AG09319 (cell line): ENCODE data around the gene ST6GAL1.

Experiments used
- DNase-seq: peaks from one replicate; pipeline ENCODE4 v3.0.0-alpha.2; 2010; ENCODE audit warnings: low read depth; ENCODE audit errors: extremely low read depth
- TF ChIP-seq, protein P1 (sequence below): IDR thresholded peaks from 2 replicates; pipeline ENCODE4 v1.5.1; 2011; ENCODE audit warnings: low read depth, mild to moderate bottlenecking, inconsistent platforms, low read length, moderate library complexity

ST6GAL1 gene

DNA sequence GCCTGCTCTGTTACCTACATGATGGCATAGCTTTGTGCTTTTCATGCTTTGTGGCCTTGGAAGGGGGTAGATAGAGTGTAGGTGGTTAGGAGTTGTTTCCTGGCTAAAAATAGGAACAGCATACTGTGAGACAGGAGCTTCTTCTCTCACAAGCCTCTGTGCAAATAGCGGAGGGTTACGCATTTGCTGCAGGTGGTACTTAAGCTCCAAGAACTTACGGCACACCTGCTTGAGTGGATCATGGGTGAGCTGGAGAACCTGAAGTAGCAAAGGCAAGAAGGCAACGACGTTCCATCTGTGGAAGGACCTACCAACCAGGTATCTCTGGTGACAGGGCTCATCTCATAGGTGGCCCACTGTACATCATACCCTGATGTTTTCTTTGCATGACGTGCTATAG, 66.0 kb downstream of the ST6GAL1 start:
- DNase-seq: no peak
- TF ChIP-seq, protein P1, sequence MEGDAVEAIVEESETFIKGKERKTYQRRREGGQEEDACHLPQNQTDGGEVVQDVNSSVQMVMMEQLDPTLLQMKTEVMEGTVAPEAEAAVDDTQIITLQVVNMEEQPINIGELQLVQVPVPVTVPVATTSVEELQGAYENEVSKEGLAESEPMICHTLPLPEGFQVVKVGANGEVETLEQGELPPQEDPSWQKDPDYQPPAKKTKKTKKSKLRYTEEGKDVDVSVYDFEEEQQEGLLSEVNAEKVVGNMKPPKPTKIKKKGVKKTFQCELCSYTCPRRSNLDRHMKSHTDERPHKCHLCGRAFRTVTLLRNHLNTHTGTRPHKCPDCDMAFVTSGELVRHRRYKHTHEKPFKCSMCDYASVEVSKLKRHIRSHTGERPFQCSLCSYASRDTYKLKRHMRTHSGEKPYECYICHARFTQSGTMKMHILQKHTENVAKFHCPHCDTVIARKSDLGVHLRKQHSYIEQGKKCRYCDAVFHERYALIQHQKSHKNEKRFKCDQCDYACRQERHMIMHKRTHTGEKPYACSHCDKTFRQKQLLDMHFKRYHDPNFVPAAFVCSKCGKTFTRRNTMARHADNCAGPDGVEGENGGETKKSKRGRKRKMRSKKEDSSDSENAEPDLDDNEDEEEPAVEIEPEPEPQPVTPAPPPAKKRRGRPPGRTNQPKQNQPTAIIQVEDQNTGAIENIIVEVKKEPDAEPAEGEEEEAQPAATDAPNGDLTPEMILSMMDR: no peak

DNA sequence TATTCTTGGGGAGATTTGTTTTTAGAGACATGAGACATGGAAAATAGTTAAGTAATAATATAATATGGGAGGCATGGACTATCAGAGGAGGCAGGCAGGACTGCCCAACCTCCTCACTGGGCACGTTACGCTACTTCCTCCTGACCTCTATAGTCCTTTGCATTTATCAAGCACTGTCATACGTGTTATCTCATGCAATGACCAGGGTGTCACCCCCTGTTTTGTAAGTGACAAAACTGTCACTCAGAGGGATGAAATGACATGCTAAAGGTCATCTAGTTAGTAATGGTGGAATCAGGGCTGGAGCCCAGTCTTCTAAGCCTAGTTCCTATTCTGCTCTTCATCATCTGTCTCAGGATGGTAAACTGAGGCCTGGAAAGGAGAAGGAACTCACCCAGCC, 66.7 kb downstream of the ST6GAL1 start:
- no peak for DNase-seq
- TF ChIP-seq, protein P1: no peak

DNA sequence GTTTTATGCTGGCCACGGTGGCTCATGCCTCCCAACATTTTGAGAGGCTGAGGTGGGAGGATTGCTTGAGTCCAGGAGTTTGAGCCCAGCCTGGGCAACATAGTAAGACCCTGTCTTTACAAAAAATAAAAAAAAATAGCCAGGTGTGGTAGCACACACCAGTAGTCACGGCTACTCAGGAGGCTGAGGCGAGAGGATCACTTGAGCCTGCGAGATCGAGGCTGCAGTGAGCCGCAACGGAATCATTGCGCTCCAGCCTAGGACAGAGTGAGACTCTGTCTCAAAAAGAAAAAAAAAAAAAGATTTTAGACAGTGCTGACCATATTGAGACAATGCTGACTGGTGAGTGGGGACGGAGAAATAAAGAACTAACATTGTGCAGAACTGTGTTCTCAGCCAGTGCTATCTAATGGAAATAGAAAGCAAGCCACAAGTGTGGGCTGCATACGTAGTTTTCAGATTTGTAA, 67.2 kb downstream of the ST6GAL1 start:
- TF ChIP-seq, protein P1: no peak
- DNase-seq: no peak

DNA sequence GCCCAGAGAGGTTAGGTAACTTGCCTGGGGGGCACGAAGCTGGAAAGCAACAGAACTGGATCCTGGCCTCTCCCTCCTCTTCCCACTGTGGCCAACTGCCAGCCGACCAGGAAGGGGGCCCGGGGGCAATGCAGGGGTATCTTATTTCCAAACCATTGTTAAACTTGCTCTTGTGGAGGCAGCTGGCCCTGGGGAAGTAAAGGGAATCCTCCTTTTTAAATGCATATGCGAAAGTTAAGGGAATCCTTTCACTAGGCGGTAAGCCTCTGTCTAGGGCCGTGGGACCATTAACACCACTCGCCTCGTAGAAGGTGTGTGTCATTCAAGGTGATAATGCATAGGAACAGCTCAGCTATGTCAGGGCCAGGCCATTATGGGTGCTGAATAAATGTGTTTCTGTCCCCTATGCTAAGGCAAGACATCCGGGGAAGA, 68.6 kb downstream of the ST6GAL1 start:
- DNase-seq: no peak
- TF ChIP-seq, protein P1: no peak

DNA sequence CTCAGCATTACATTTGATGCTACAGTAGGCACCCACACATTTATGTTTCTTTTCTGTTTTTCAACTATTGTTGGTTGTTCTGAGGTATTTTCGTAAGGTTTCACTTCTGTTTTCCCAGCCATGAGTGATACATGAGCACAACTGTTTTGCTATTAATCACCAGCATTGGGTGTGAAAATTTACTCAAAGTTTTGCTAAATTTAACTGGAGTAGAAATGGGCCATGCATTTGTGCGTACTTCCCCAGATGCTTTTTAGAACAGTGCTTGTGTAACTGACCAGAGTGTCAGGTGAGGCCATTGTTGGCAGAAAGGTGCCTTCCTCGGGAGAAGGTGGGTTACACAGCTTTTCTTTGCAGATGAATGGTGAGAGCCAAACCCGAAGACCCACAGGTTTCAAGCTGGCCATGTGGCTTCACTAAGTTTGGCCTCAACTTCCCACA, 70.4 kb downstream of the ST6GAL1 start:
- TF ChIP-seq, protein P1: no peak
- no peak for DNase-seq

DNA sequence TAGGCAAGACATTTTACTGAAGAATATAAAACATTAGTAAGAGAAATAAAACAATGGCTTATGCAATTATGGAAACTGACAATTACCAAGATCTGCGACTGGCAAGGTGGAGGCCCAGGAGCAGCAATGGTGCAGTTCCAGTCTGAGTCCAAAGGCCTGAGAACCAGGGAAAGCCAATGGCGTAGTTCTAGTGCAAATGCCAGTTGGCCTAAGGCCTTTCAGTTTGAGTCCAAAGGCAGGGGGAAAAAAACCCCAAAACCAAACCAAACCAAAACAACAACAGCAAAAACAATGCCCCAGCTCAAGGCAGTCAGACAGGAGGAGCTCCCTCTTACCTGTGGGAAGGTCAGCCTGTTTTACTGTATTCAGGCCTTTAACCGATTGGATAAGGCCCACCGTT, 72.6 kb downstream of the ST6GAL1 start:
- DNase-seq: no peak
- TF ChIP-seq, protein P1: no peak

DNA sequence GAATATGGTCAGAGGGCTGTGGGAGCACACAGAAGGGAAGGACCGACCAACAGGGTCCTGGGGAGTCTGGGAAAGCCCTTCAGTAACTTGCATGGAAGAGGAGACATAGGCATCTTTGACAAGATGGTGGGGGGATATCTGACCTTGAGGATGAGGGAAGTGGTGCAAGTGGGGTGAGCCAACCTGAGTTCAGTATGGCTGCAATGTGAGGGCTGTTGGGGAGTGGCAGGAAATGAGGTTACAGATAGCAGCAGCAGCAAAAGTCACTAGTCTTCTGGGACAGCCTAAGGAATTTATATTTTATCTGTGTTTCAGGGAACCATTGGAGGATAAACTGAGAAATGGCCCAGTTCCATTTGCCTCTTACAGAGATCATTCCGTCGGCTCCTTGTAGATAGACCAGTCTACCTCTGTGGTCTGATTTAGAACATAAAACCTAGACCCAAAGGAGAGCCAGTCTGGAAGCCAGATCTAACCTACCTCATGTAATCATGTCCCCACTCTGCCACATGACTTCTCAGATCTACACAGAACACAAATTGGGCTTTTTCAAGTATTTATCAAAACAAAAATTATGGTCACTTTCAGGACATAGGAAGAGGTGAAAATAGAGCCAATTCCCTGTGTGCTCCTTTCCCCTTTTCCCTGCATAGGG, 75.6 kb downstream of the ST6GAL1 start:
- TF ChIP-seq, protein P1: no peak
- DNase-seq: no peak
